ENCODE measurements around the gene ACTR10.
"Not testable (repeated sequence)": the region's sequence is repeated elsewhere in the genome, so short reads cannot be mapped to it uniquely, and the experiment has no call there.

Gene ACTR10

DNA sequence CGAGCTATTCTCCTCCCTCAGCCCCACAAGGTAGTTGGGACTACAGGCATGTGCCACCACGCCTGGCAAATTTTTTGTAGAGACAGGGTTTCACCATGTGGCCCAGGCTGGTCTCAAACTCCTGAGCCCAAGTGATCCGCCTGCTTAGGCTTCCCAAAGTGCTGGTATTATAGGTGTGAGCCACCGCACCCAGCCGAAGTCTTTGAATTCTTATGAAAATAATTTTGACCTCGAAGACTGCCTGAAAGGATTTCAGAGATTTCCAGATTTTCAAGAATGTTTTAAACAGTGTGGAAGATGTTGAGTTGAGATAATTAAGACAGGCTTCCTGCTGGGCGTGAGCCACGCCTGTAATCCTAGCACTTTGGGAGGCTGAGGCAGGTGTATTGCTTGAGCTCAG lies 49.7 kb downstream of the ACTR10 start:
- Histone ChIP-seq H3K4me3 (replicated peaks; ENCODE audit: insufficient read depth, low read length) (no peak overlapping the region), H3K27ac (replicated peaks) (no peak overlapping the region), H3K27me3 (ENCODE audit: insufficient read depth, poor library complexity, severe bottlenecking) (no peaks in the 10 kb centered on the region)
- no peak for TF ChIP-seq POLR2AphosphoS5 (IDR thresholded peaks at IDR 0.05; ENCODE audit: low read depth)
- no peak for DNase-seq (ENCODE audit: low read depth in 1 of 2, low spot score in 1 of 2)

DNA sequence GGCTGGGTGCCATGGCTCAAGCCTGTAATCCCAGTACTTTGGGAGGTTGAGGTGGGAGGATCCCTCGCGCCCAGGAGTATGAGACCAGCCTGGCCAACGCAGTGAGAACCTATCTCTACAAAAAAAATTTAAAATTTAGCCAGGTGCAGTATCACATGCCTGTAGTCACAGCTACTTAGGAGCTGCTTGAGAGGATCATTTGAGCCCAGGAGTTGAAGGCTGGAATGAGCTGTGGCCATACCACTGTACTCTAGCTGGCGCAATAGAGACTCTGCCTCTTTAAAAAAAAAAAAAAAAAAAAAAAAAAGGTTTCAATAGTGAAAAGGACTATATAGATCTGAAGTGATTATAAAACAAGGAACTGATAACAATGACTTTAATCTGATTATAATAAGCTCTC lies 58.2 kb downstream of the ACTR10 start:
- Histone ChIP-seq H3K27me3 (ENCODE audit: insufficient read depth, poor library complexity, severe bottlenecking) (no peaks in the 10 kb centered on the region), H3K4me3 (replicated peaks; ENCODE audit: insufficient read depth, low read length) (no peak overlapping the region), H3K27ac (replicated peaks) (no peak overlapping the region)
- no peak for DNase-seq (ENCODE audit: low read depth in 1 of 2, low spot score in 1 of 2)
- TF ChIP-seq, protein P1, sequence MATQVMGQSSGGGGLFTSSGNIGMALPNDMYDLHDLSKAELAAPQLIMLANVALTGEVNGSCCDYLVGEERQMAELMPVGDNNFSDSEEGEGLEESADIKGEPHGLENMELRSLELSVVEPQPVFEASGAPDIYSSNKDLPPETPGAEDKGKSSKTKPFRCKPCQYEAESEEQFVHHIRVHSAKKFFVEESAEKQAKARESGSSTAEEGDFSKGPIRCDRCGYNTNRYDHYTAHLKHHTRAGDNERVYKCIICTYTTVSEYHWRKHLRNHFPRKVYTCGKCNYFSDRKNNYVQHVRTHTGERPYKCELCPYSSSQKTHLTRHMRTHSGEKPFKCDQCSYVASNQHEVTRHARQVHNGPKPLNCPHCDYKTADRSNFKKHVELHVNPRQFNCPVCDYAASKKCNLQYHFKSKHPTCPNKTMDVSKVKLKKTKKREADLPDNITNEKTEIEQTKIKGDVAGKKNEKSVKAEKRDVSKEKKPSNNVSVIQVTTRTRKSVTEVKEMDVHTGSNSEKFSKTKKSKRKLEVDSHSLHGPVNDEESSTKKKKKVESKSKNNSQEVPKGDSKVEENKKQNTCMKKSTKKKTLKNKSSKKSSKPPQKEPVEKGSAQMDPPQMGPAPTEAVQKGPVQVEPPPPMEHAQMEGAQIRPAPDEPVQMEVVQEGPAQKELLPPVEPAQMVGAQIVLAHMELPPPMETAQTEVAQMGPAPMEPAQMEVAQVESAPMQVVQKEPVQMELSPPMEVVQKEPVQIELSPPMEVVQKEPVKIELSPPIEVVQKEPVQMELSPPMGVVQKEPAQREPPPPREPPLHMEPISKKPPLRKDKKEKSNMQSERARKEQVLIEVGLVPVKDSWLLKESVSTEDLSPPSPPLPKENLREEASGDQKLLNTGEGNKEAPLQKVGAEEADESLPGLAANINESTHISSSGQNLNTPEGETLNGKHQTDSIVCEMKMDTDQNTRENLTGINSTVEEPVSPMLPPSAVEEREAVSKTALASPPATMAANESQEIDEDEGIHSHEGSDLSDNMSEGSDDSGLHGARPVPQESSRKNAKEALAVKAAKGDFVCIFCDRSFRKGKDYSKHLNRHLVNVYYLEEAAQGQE (IDR thresholded peaks at IDR 0.05; ENCODE audit: insufficient replicate concordance, low read depth) = no peak
- TF ChIP-seq, protein P2, sequence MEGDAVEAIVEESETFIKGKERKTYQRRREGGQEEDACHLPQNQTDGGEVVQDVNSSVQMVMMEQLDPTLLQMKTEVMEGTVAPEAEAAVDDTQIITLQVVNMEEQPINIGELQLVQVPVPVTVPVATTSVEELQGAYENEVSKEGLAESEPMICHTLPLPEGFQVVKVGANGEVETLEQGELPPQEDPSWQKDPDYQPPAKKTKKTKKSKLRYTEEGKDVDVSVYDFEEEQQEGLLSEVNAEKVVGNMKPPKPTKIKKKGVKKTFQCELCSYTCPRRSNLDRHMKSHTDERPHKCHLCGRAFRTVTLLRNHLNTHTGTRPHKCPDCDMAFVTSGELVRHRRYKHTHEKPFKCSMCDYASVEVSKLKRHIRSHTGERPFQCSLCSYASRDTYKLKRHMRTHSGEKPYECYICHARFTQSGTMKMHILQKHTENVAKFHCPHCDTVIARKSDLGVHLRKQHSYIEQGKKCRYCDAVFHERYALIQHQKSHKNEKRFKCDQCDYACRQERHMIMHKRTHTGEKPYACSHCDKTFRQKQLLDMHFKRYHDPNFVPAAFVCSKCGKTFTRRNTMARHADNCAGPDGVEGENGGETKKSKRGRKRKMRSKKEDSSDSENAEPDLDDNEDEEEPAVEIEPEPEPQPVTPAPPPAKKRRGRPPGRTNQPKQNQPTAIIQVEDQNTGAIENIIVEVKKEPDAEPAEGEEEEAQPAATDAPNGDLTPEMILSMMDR (IDR thresholded peaks at IDR 0.05; ENCODE audit: insufficient read depth, low read length) = no peak
- TF ChIP-seq POLR2AphosphoS5 (IDR thresholded peaks at IDR 0.05; ENCODE audit: low read depth) (no peak), GABPA (IDR thresholded peaks at IDR 0.05; ENCODE audit: low read depth) (no peak), SPI1 (IDR thresholded peaks at IDR 0.05; ENCODE audit: borderline replicate concordance, low read depth) (no peak)

DNA sequence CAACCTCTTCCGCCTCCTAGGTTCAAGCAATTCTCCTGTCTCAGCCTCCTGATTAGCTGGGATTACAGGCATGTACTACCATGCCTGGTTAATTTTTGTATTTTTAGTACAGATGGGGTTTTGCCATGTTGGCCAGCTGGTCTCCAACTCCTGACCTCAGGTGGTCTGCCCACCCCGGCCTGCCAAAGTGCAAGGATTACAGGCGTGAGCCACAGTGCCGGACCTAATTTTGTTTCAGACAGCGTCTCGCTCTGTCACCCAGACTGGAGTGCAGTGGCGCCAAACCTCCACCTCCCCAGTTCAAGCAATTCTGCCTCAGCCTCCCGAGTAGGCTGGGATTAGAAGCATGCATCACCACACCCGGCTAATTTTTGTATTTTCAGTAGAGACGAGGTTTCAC lies 62.1 kb downstream of the ACTR10 start:
- H3K27me3 ChIP-seq (ENCODE audit: insufficient read depth, poor library complexity, severe bottlenecking); H3K27ac ChIP-seq (replicated peaks); DNase-seq (ENCODE audit: low read depth in 1 of 2, low spot score in 1 of 2); H3K4me3 ChIP-seq (replicated peaks; ENCODE audit: insufficient read depth, low read length): not testable (repeated sequence)

DNA sequence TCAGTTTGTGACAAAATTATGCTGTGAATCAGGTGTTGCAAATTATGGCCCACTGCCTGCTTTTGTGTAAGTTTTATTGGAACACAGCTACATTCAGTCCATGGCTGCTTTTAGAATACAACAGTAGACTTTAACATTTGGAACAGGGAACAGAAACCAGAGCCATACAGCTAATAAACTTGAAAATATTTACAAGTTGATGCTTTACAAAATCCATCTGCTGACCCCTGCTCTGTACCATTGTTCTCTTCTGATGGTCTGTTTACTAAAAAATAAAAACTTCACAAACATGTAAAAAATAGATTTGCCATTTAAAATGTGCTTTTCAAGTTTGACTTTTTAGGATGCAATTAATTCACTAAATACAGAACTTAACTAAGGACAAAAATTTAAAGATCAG lies 65.5 kb downstream of the ACTR10 start:
- no peak for DNase-seq (ENCODE audit: low read depth in 1 of 2, low spot score in 1 of 2)
- TF ChIP-seq GABPA (IDR thresholded peaks at IDR 0.05; ENCODE audit: low read depth) (no peak), SPI1 (IDR thresholded peaks at IDR 0.05; ENCODE audit: borderline replicate concordance, low read depth) (no peak), POLR2AphosphoS5 (IDR thresholded peaks at IDR 0.05; ENCODE audit: low read depth) (no peak)
- TF ChIP-seq, protein P2 (IDR thresholded peaks at IDR 0.05; ENCODE audit: insufficient read depth, low read length) = no peak
- TF ChIP-seq, protein P1 (IDR thresholded peaks at IDR 0.05; ENCODE audit: insufficient replicate concordance, low read depth) = no peak
- H3K27ac ChIP-seq (replicated peaks) = no peak overlapping the region
- no peaks in the 10 kb centered on the region for H3K27me3 ChIP-seq (ENCODE audit: insufficient read depth, poor library complexity, severe bottlenecking)
- H3K4me3 ChIP-seq (replicated peaks; ENCODE audit: insufficient read depth, low read length) = no peak overlapping the region

DNA sequence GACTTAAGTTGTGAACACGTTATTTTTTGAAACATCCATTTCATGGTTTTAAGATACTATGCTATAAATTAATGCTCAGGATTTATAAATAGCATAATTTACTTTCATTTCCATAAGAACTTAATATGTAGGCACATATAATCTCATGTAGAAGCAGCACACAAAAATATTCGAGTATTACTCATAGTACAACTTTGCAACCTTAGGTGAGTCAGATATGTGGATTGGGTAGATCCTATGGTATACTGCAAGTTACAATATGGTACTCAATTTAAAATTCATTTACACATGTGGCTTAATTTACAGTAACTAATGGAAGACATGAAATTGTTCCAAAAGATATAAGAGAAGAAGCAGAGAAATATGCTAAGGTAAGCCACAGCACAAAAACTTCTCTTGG lies 70.7 kb downstream of the ACTR10 start:
- Histone ChIP-seq H3K27me3 (ENCODE audit: insufficient read depth, poor library complexity, severe bottlenecking) (no peaks in the 10 kb centered on the region), H3K27ac (replicated peaks) (no peak overlapping the region), H3K4me3 (replicated peaks; ENCODE audit: insufficient read depth, low read length) (no peak overlapping the region)
- TF ChIP-seq, protein P2 (IDR thresholded peaks at IDR 0.05; ENCODE audit: insufficient read depth, low read length) = no peak
- no peak for TF ChIP-seq GABPA (IDR thresholded peaks at IDR 0.05; ENCODE audit: low read depth)
- TF ChIP-seq POLR2AphosphoS5 (IDR thresholded peaks at IDR 0.05; ENCODE audit: low read depth) = no peak
- no peak for TF ChIP-seq SPI1 (IDR thresholded peaks at IDR 0.05; ENCODE audit: borderline replicate concordance, low read depth)
- TF ChIP-seq, protein P1 (IDR thresholded peaks at IDR 0.05; ENCODE audit: insufficient replicate concordance, low read depth) = no peak
- DNase-seq (ENCODE audit: low read depth in 1 of 2, low spot score in 1 of 2) = no peak
